MM.1S (cell line): Measurements from ENCODE around the gene TMEM218.

Experiments
- CTCF ChIP-seq: fragments of 300-600 bp; sonication (generic); IDR thresholded peaks from 2 replicates; pipeline ENCODE4 v1.5.1; 2016; ENCODE audit warnings: antibody characterized with exemption, low read length, mixed read lengths
- EZH2 ChIP-seq: fragments of 300-600 bp; sonication (generic); optimal IDR thresholded peaks from 2 replicates; pipeline ENCODE3; 2017; ENCODE audit warnings: low read depth, mild to moderate bottlenecking, antibody characterized with exemption, low read length, mixed read lengths
- EZH2phosphoT487 ChIP-seq: fragments of 300-600 bp; sonication (generic); IDR thresholded peaks from 2 replicates; pipeline ENCODE4 v1.6.1; 2018; ENCODE audit warnings: antibody characterized with exemption, low read length

GRCh38 chr11:125071435-125071834 lies 40.0 kb downstream of the TMEM218 start:
- TF ChIP-seq EZH2 = no peak
- TF ChIP-seq CTCF = no peak
- TF ChIP-seq EZH2phosphoT487 = no peak
